Right ventricle myocardium inferior (tissue), 1 donor: ENCODE data around the gene PRSS27. TPM values are rescaled to one million over a fixed set of nuclear protein-coding genes. Genes with fewer than 3 reads are reported as not detected.
A peak's percentile ranks its signal among the peaks of the same experiment; 100 is the strongest.

Source experiments
- ATAC-seq: fragments of 200-7000 bp; cut with Tn5 transposase; one replicate; pipeline ENCODE4 v1.9.1; 2020; ENCODE audit warnings: mild to moderate bottlenecking, moderate library complexity
- DNase-seq: peaks from one replicate; pipeline ENCODE4 v3.0.0; 2021; ENCODE audit errors: missing footprints
- intact Hi-C: fragments of 100-400 bp; cut with DNase I; formaldehyde crosslinking; loops from one replicate; pipeline ENCODE4 v1.11.0; 2022
- long read RNA-seq: library from polyadenylated mRNA; unstranded; transcript quantifications from one replicate; pipeline ENCODE4 v2.0.0, GENCODE V29; 2021
- total RNA-seq: library from RNA; stranded (reverse); fragmentation: NEBNext Ultra II Directional; extraction: Animal tissue kit (Norgen Biotek cat#: 25700); gene quantifications from one replicate; pipeline ENCODE4 v1.2.1, GENCODE V29; 2021
- donor health status: DM: no; HTN: yes; CAD: no; lungs with severe emphysema.

Gene PRSS27
- 0.30 TPM for total RNA-seq
- long read RNA-seq: 0 reads

DNA sequence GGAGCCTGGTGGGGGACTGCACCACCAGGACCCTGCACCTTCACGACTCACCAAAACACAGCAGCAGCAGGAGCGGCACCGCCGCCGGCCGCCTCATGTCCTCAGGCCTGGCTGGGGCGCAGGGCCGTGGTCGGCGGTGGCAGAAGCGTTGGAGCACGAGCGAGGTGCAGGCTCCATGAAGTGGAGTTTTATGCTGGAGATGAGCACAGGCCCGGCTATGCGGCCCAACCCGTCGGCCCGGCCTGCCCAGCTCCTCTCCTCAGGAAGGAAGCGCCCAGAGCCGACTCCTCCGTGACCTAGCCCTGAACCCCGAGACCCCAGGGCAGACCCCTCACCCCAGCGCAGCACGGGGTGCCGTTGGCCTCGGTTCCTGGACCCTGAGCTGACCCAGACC lies at the start of gene PRSS27:
Gene PRSS27 (minus strand): TSS at position 161 of the 394 bp plus-strand sequence. CDS start 64 bp downstream, at position 97.
- intact Hi-C loops: no loop called here
- ATAC-seq (no peak), DNase-seq (no peak)

DNA sequence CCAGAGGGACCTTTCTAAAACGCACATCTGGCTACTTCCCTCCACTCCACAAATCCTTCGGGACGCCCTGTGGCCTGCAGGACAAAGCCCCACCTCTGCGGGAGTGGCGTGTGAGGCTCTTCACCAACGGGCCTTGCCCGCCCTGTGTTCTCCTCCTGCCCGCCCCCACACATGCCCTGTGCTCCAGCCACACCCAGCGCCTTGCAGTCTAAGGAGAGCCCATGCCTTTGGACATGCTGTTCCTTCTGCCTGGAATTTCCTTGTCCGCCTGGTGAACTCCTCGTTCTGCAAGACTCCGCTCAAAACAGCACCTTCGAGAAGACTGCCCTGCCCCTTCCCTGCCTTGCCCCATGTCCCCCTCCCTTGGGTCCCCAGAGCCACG lies 49.6 kb upstream of the PRSS27 start:
- intact Hi-C loops: no loop called here
- DNase-seq (no peak), ATAC-seq (no peak)

DNA sequence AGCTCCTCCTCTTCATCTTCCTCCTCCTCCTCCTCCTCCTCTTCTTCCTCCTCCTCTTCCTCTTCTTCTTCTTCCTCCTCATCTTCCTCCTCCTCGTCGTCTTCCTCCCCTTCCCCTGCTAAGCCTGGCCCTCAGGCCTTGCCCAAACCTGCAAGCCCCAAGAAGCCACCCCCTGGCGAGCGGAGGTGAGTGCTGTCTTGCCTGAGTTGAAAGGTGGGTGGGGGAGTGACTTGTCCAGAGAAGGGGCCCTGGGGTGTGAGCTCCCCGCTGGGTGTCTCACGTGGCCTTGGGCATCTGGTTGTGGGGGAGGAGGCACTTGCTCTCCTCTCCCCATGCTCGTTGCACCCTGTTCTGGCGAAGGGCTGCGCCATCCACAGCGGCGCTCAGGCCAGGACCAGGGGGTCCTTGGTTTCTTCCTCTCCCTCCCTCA lies 49.1 kb upstream of the PRSS27 start:
- ATAC-seq (no peak), DNase-seq (no peak)
- intact Hi-C loops: no loop called here

DNA sequence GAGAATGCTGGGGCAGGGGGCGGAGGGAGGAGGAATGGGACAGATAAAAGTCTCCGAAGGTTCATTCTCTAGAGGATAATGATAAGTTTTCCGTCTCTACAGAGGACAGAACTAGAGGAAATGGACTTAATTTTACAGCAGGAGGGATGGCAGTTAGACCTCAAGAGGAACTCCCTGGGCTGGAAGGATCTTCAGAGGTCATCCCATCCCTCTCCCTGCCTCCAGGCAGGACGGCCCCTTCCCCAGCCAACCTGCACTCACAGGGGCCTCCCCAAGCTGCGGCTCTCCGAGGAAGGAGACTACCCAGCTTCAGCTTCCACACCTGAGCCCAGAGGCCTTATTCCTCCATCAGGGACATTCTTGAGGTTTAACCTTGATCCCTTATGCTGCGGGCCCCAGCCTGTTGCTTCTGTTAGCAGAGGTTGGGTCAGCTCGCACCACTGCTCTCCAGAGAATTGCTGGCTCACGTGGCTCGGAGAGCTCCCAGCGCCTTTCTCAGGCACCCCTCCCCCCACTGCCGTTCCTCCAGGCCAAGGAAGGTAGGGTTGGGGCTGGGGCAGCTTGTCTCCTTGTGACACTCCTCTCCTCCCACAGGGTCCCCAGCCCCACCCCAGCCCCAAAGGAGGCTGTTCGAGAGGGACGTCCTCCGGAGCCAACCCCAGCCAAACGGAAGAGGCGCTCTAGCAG lies 48.5 kb upstream of the PRSS27 start:
- DNase-seq (no peak), ATAC-seq (no peak)
- intact Hi-C loops: no loop called here

GRCh38 chr16:2767891-2768290 lies 47.9 kb upstream of the PRSS27 start:
- intact Hi-C loops: no loop called here
- no peak for DNase-seq
- no peak for ATAC-seq

GRCh38 chr16:2767140-2767731 lies 47.2 kb upstream of the PRSS27 start:
- intact Hi-C loops: no loop called here
- ATAC-seq (no peak), DNase-seq (no peak)

- DNase-seq (peak; percentile 53), ATAC-seq (no peak)
- intact Hi-C loops: no loop called here
These were observed 46.6 kb upstream of the PRSS27 start for GRCh38 chr16:2766430-2767139.

DNA sequence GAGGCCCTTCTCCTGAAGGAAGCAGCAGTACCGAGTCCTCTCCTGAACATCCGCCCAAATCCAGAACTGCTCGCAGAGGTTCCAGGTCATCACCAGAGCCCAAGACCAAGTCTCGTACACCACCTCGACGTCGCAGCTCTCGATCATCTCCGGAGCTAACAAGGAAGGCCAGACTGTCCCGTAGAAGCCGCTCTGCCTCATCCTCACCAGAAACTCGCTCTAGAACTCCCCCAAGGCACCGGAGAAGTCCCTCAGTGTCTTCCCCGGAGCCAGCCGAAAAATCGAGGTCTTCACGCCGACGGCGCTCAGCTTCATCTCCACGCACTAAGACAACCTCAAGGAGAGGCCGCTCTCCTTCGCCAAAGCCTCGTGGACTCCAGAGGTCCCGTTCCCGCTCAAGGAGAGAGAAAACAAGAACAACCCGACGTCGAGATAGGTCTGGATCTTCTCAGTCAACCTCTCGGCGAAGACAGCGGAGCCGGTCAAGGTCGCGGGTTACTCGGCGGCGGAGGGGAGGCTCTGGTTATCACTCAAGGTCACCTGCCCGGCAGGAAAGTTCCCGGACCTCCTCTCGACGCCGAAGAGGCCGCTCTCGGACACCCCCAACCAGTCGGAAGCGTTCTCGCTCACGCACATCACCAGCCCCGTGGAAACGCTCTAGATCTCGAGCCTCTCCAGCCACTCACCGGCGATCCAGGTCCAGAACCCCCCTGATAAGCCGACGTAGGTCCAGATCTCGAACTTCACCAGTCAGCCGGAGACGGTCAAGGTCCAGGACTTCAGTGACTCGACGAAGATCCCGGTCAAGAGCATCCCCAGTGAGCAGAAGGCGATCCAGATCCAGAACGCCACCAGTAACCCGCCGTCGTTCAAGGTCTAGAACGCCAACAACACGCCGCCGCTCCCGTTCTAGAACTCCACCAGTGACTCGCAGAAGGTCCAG lies 45.7 kb upstream of the PRSS27 start:
- intact Hi-C loops: no loop called here
- peak; percentile 37 for DNase-seq
- no peak for ATAC-seq

DNA sequence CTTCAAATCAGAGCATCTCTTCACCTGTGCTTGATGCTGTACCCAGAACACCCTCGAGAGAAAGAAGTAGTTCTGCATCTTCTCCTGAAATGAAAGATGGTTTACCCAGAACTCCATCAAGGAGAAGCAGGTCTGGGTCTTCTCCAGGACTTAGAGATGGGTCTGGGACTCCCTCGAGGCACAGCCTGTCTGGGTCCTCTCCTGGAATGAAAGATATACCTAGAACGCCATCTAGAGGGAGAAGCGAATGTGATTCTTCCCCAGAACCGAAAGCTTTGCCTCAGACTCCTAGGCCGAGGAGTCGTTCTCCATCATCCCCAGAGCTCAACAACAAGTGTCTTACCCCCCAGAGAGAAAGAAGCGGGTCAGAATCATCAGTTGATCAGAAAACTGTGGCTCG lies 44.7 kb upstream of the PRSS27 start:
- DNase-seq: peak; percentile 9
- no peak for ATAC-seq
- intact Hi-C loops: no loop called here

DNA sequence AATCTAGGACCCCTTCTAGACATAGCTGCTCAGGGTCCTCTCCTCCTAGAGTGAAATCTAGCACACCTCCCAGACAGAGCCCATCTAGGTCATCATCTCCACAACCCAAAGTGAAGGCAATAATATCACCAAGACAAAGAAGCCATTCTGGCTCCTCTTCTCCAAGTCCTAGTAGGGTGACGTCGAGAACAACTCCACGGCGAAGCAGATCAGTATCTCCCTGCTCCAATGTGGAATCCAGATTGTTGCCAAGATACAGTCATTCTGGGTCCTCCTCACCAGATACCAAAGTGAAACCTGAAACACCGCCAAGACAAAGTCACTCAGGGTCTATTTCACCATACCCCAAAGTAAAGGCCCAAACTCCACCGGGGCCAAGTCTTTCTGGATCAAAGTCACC lies 43.1 kb upstream of the PRSS27 start:
- DNase-seq (no peak), ATAC-seq (no peak)
- intact Hi-C loops: no loop called here

DNA sequence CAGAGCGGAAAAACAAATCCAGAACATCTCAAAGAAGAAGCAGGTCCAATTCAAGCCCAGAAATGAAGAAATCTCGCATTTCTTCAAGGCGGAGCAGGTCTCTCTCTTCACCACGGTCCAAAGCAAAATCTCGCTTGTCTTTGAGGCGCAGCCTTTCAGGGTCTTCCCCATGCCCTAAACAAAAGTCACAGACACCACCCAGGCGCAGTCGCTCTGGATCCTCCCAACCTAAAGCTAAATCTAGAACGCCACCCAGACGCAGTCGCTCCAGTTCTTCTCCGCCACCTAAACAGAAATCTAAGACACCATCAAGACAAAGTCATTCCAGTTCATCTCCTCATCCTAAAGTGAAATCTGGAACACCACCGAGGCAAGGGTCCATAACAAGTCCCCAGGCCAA lies 42.7 kb upstream of the PRSS27 start:
- DNase-seq: peak; percentile 16
- intact Hi-C loops: no loop called here
- no peak for ATAC-seq

- peak; percentile 37 for DNase-seq
- intact Hi-C loops: no loop called here
- ATAC-seq: no peak
These were observed 42.0 kb upstream of the PRSS27 start for GRCh38 chr16:2761886-2762583.

DNA sequence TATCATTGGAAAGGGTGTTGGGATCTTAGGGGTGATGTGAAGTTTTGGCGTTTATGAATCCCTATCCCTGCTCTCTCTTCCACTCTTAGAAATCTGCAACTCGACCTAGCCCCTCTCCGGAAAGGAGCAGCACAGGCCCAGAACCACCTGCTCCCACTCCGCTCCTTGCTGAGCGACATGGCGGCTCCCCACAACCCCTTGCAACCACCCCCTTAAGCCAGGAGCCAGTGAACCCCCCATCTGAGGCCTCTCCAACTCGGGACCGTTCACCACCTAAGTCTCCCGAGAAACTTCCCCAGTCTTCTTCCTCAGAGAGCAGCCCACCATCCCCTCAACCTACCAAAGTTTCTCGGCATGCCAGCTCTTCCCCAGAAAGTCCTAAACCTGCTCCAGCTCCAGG lies 41.4 kb upstream of the PRSS27 start:
- ATAC-seq (no peak), DNase-seq (no peak)
- intact Hi-C loops: no loop called here

DNA sequence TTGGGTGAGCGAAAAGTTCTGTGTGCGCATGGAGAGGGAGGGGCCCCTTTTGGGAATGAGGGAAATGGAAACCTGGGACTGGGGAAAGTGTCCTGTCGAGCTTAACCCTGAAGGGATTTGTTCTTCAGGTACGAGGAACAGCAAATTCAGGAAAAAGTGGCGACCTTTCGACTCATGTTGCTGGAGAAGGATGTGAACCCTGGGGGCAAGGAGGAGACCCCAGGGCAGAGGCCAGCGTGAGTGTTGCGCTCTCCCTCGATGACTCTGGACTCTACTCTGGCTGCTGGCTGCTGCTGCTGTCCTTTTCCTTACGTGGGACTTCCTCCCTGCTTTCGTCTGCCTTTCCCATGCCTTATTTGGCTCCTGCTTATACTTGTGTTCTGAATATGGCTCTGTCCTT lies 37.3 kb upstream of the PRSS27 start:
- ATAC-seq (no peak), DNase-seq (no peak)
- intact Hi-C loops: no loop called here

DNA sequence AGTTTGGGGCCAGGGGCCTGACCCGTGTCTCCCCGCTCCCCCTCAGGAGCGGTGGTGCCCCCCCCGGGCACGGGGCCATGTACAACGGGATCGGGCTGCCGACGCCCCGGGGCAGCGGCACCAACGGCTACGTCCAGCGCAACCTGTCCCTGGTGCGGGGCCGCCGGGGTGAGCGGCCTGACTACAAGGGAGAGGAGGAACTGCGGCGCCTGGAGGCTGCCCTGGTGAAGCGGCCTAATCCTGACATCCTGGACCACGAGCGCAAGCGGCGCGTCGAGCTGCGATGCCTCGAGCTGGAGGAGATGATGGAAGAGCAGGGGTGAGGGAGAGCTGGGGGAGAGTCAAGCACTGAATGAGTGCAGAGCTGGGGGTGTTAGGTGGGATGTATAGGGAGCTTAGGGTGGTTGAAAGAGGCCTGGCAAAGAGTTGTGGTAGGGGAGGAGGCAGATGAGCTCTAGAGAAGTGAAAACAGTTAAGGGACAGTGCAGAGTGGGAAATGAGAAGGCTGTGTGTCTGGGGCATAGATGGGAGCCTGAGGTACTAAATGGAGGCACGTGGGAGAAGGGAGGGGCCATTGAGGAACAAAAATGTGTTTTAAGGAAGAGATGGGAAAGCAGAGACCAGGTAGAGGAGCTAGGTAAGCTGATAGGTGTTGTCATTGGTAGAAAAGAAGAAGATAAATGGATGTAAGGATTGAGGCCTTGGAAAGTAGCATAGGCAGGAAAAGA lies 36.4 kb upstream of the PRSS27 start:
- no peak for DNase-seq
- no peak for ATAC-seq
- intact Hi-C loops: no loop called here

DNA sequence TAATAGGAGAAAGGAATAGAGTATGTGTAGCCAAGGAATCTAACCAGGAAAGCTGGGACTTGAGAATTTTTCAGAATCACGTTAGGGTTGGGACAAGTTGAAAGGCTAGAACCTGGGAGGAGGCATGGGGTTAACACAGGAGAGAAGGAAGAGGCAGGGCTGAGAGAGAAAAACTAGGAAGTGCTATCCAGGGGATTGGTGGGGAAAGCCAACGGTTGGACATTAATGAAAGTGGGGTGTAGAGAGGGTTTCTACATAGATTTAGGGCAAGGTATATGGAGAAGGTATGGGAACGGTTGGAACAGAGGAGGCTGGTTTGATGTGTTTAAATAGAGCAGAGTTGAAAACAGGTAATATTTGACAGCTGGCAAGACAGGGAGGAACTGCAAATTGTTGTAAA lies 35.1 kb upstream of the PRSS27 start:
- intact Hi-C loops: no loop called here
- DNase-seq (no peak), ATAC-seq (no peak)

GRCh38 chr16:2753733-2754020 lies 33.7 kb upstream of the PRSS27 start:
- ATAC-seq (no peak), DNase-seq (no peak)
- intact Hi-C loops: loop anchor here (2.0 kb wide), 1 partner anchor 115 kb away; no protein-coding TSS in a partner anchor
